GM18507 (cell line): Measurements from ENCODE around the gene ME3.
"Not testable (repeated sequence)": the region's sequence is repeated elsewhere in the genome, so short reads cannot be mapped to it uniquely, and the experiment has no call there.

Experiments used
- DNase-seq: peaks from one replicate; pipeline ENCODE4 v3.0.0; 2011; ENCODE audit warnings: low read depth; ENCODE audit not compliant: insufficient read length; ENCODE audit errors: extremely low spot score
- FAIRE-seq: peaks from 2 replicates; lab custom pipeline; 2011; peaks lifted over from hg19 to GRCh38; lab: Jason Lieb, UNC

The ME3 gene

DNA sequence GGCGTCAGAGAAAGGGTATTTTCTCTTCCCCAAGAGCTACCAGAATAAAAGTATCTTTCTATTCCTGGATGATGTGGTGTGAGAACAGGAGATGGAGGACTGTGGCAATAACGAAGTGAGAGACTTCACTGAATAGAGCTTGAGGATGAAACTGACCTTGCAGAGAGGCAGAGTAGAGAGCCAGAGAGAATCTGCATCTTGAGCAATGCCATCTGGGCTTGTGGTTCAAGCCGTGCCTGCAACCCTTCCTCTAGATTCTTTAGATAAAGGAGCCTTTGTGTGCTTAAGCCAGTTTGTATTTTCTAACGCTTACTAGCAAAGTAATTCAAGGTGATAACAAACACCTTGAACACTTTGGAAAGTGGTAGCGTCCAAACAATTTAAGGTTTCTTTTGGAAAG, 2.2 kb downstream of the ME3 start:
- FAIRE-seq (no peak), DNase-seq (no peak)

DNA sequence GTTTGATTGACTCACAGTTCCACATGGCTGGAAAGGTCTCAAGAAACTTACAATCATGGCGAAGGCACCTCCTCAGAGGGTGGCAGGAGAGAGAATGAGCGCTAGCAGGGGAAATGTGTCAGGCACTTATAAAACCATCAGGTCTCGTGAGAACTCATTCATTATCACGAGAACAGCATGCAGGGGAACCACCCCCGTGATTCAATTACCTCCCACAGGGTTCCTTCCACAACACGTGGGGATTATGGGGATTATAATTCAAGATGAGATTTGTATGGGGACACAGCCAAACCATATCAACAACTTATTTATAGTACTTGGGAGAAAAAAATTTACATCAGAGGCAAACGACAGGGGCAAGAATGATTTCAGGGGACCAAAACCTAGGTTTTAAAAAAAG, 3.0 kb downstream of the ME3 start:
- FAIRE-seq = no peak
- no peak for DNase-seq

DNA sequence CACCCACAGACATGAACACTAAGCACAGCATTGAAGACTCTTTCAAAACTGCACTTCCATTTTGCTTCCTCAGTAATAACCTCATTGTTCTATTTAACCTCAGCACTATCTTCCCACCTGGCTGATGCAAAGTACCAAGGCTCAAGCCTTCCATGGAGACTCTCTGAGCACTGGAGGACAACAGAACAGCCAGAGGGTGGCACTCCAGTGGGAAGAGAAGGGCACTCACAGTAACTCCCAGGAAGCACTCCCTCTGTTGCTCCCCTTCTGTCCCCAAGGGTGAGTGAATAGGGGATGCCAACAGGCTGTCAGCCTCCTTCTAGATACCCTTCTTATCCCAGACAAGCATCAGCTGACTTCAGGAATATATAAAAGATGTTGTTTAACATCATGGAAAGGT, 3.5 kb downstream of the ME3 start:
- DNase-seq (no peak), FAIRE-seq (no peak)

DNA sequence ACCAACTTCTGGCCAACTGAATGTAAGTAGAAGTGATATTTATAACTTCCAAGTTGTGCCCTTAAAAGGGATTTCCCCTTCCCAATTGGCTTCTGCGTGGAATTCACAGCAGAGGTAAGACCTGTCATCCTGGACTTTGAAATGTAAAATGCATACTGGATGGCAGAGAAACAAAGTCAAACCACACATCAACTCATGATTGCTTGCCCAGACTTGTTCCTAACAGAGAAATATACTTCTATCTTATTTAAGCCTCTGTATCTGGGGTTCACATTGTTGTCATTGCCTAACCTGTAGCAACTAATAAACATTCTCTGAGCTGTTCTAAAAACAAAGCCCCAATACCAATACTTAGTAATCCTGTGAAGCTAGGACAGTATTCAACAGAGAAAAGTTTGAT, 6.2 kb downstream of the ME3 start:
- FAIRE-seq = no peak

DNA sequence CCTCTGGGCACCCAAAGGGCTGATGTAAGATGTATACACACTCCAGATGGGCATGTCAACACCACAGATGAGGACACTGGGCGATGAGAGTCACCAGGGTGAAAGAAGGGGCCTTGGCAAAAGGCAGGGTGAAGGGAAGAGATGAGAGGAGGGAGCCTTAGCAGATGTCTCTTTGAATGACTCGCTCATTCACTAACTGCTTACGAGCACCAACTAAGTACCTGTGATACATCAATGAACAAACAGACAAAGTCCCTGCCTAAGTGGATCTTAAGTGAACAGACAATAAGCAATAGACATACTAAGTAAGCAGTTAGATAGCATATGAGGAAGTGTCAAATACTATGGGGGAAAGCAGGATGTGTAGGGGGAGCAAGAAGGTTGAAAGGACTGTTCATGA, 7.5 kb downstream of the ME3 start:
- DNase-seq = no peak
- FAIRE-seq = no peak

More for the DNA sequence above, 6.2 kb downstream of the ME3 start:
- DNase-seq = no peak

GRCh38 chr11:86663761-86664160, 8.7 kb downstream of the ME3 start:
- no peak for FAIRE-seq
- no peak for DNase-seq

GRCh38 chr11:86663291-86663690, 9.1 kb downstream of the ME3 start:
- DNase-seq (no peak), FAIRE-seq (no peak)

GRCh38 chr11:86660736-86661135, 11.7 kb downstream of the ME3 start:
- no peak for DNase-seq
- FAIRE-seq = no peak

GRCh38 chr11:86660088-86660487, 12.3 kb downstream of the ME3 start:
- DNase-seq (no peak), FAIRE-seq (no peak)

- DNase-seq (no peak), FAIRE-seq (no peak)
Observed at GRCh38 chr11:86658534-86658933, 13.9 kb downstream of the ME3 start.

DNA sequence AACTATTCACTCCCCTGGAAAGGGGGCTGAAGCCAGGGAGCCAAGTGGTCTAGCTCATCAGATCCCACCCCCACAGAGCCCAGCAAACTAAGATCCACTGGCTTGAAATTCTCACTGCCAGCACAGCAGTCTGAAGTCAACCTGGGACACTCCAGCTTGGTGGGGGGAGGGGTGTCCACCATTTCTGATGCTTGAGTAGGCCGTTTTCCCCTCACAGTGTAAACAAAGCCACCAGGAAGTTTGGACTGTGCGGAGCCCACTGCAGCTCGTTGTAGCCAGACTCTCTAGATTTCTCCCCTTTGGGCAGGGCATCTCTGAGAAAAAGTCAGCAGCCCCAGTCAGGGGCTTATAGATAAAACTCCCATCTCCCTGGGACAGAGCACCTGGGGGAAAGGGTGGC, 27.2 kb downstream of the ME3 start:
- FAIRE-seq, DNase-seq: not testable (repeated sequence)

DNA sequence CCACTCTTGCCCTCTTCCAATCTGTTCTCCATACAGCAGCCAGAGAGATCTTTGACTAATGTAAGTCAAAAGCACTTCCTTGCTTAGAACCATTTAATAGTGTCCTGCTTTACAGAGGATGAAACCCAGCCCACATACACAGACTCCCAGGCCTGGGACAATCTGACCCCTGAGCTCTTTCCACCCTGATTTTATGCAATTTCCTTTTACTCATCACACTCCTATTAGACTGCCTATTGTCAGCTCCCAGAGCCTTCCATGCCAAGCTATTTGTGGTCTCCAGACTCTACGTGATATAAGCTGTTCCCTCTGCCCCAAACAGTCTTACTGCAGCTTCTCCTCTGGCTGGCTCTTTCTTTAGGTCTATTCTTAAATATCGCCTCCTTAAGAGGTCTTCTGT, 28.1 kb downstream of the ME3 start:
- DNase-seq = no peak

GRCh38 chr11:86641537-86642261, 30.7 kb downstream of the ME3 start:
- DNase-seq (no peak), FAIRE-seq (no peak)

More for the DNA sequence above, 28.1 kb downstream of the ME3 start:
- no peak for FAIRE-seq

DNA sequence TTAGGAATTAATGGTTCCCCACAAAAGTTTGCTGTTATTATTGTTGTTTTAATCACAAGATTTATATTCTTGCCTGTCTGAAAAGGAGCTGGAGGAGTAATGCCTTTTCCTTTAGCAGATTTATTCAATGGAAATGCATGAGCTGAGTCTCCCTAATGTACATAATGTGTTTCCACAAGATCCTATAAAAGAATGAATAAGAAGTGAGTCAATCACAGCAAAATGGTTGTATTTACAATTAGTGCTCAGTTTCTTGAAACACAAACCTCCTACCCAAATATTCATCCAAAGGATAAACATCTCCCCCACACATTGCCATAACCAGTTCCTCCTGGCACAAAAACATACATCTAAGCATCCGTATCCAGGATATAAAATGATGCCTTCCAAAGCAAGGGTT, 33.3 kb downstream of the ME3 start:
- FAIRE-seq = no peak
- DNase-seq = no peak

DNA sequence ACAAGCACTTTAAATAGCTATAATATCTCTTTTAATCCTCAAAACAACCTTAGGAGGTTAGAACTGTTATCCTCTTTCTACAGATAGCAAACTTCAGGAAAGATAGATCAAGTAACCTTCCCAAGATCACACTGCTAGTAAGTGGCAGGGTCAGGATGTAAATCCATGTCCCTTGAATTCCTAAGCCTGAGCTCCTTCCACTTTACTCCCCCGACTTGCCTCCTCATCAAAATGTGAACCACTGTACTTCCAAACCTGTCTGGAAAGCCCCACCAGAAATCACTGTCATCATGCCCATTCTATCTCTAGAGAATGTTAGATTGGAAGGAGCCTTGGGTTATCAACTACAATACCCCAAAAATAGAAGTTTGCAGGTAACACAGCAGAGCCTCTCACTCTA, 33.7 kb downstream of the ME3 start:
- FAIRE-seq (no peak), DNase-seq (no peak)

DNA sequence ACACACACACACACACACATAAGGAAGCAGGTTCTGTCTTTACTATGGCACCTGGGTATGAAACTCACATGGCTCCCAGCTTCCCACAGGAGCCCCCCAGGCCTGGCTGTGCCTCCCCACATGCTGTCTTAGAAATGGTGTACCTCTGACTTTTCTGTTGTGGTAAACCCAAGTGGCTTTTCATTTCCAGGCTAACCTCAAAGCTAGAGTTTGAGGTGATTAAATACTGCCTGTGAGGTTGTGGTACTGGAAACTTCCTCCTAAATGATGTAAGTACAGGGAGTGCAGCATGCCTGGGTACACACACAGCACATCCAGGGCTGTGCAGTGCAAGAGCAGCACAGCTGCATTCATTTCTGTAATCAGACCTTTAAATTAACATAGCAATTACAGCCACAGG, 34.4 kb downstream of the ME3 start:
- FAIRE-seq = no peak
- DNase-seq = no peak

DNA sequence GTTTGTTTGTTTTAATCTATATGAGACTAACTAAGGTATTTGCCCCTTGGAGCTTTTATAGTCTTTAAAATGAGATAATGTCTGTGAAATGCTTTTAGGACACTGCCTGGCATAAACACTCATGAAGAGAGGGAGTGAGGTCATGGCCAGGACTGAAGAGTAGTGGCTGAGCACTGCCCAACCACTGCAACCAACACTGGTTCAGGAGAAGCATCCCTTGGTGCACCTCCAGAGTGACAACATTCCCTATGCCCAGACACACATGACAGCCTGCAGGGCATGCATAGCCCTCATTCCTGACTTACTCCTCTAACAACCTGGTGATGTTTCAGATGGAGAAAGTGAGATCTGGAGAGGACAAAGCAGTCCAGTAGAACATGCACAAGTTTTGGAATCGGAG, 36.1 kb downstream of the ME3 start:
- FAIRE-seq (no peak), DNase-seq (no peak)

GRCh38 chr11:86632499-86633269, 39.7 kb downstream of the ME3 start:
- no peak for DNase-seq
- FAIRE-seq = no peak

GRCh38 chr11:86630229-86630981, 42.0 kb downstream of the ME3 start:
- DNase-seq (no peak), FAIRE-seq (no peak)

DNA sequence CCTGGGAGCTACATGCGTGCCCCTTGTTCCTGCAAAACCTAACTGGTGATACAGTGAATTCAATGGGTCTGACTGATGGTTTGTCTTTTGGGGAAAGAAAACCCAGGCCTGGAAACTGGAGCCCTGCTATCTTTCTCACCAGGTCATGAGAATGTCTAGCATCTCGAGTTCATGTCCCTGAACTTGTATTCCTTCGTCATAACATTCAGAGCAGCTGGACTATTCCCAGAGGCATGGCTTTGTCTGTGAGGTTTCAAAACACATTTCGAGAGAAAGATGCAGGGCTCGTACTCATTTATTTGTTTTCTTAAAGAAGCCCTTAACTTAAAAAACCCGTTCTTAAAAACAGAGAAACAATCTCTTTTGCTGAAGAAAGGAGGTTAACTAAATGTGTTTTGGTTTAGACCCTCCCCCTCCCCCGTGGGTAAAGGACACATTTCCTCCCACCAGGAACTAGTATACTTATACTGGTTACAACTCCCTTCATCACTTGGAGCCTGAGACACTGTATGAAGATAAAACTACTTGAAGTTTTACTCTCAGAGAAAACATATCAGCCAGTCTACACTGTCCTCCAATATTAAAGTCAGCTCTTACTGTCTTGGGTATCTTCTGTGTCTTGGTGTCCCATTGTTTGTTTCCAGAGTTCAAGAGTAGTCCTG, 43.2 kb downstream of the ME3 start:
- DNase-seq = no peak
- no peak for FAIRE-seq
